Subcutaneous adipose tissue (tissue), 4 donors: ENCODE results near the gene PLVAP. TPM values are rescaled to one million over a fixed set of nuclear protein-coding genes. Genes with fewer than 3 reads are reported as not detected.

ENCODE experiments used
- total RNA-seq, 4 donors: library from RNA; depleted of rRNA; stranded (reverse); fragments of >200 nt; gene quantifications; one replicate each; pipeline ENCODE4 v1.1.0, GENCODE V29; 2016
- TF ChIP-seq, protein P1 (sequence below): fragments of 450-650 bp; IDR thresholded peaks from one replicate; pipeline ENCODE4 v1.5.1; 2016; ENCODE audit warnings: low read depth, mild to moderate bottlenecking, control low read depth, antibody characterized with exemption, moderate library complexity

The PLVAP gene
- total RNA-seq, 4 donors from 2014 or later = 22.6 to 220 (median 82.6) TPM

DNA sequence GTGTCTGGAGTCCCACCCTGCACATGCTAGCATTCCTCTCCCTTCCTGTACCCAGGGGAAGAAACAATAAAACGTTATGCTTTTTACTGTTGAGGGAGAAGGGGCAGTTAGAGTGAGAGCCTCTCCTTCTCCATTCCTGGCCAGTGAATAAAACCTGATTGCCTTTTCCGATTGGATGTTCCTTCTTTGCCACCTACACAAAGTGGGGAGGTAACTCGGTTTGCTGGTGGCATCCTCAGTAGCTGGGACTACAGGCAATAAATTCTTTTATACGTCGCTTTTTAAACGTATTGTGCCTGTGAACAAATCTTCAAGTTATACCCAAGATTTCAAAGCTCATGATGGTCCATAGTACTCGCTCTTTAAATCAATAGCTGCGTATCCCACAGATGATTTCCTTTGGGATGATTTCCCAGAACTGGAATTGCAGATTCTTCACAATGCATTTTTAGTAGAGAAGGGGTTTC, 42.0 kb upstream of the PLVAP start:
- TF ChIP-seq, protein P1, sequence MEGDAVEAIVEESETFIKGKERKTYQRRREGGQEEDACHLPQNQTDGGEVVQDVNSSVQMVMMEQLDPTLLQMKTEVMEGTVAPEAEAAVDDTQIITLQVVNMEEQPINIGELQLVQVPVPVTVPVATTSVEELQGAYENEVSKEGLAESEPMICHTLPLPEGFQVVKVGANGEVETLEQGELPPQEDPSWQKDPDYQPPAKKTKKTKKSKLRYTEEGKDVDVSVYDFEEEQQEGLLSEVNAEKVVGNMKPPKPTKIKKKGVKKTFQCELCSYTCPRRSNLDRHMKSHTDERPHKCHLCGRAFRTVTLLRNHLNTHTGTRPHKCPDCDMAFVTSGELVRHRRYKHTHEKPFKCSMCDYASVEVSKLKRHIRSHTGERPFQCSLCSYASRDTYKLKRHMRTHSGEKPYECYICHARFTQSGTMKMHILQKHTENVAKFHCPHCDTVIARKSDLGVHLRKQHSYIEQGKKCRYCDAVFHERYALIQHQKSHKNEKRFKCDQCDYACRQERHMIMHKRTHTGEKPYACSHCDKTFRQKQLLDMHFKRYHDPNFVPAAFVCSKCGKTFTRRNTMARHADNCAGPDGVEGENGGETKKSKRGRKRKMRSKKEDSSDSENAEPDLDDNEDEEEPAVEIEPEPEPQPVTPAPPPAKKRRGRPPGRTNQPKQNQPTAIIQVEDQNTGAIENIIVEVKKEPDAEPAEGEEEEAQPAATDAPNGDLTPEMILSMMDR = no peak

DNA sequence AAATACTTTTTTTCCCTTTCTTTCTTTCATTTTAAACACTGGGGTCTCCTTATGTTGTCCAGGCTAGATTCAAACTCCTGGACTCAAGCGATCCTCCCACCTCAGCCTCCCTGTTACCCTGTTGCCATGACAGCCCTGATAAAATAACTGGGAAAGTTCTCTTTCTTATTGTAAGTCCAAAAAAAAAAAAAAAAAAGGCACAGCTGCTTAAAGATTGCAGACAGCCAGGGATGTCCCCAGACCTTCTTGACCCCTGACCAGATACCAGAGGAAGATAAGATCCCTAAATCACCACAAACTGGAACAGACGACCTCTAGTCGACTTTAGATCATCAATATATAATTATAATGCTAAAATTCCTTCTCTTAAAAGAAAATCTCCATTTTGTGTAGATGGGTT, 41.6 kb upstream of the PLVAP start:
- TF ChIP-seq, protein P1 = no peak

DNA sequence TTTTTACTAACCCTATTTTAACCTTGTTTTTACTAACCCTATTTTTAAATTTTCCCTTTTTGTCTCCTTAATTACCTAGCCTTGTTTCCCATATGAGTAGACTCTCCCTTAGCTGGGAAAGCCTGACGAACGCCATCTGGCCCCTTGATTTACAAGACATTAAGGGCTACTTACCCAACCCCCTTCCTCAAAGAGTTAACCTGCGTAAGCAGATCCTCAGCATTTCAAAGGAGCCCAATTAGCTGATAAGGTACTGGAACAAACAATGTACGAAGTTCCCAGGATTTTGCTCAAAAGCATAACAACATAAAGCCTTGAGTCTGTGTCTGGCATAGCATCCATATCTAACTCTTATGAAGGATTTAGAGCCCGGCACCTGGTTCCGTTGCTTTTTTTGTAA, 38.0 kb upstream of the PLVAP start:
- TF ChIP-seq, protein P1 = no peak

DNA sequence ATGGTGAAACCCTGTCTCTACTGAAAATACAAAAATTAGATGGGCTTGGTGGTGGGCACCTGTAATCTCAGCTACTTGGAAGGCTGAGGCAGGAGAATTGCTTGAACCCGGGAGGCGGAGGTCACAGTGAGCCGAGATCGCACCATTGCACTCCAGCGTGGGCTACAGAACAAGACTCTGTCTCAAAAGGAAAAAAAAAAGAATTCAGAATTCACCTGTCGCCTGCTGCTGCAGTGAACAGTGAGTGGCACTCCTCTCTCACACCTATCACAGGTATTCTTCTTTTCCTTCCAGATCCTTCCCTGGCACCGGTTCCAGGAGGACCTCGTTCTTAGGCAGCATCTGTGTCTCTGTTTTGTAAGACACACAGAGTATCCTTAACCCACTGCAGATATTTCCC, 37.0 kb upstream of the PLVAP start:
- TF ChIP-seq, protein P1 = no peak

DNA sequence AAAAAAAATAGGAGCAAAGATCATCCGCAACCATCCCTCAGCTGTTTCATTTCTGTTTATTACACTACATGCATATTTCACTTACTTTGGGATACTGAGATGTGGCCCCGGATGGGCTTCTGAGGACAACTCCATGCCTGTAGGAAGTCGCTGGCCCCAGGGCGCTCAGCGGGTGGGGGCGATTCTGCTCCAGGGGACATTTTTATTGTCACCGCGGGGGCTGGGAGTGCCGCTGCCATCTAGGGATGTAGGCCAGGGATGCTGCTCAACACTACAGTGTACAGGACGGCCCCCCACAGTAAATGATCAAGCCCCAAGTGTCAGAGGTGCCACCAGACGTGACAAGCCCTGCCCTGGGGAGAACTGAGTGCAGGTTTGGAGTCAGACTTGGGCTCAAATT, 34.7 kb upstream of the PLVAP start:
- TF ChIP-seq, protein P1 = no peak

DNA sequence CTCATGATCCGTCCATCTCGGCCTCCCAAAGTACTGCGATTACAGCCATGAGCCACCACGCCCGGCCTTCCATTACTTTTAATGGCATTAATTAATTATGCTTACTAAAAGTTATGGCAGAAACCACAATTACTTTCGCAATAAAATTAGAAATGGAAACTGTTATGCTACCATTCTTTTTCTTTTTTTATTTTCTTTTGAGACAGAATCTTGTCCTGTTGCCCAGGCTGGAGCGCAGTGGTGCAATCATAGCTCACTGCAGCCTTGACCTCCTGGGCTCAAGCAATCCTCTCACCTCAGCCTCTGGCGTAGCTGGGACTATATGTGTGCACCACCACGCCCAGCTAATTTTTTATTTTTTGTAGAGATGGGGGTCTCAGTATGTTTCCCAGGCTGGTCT, 32.8 kb upstream of the PLVAP start:
- TF ChIP-seq, protein P1 = no peak

DNA sequence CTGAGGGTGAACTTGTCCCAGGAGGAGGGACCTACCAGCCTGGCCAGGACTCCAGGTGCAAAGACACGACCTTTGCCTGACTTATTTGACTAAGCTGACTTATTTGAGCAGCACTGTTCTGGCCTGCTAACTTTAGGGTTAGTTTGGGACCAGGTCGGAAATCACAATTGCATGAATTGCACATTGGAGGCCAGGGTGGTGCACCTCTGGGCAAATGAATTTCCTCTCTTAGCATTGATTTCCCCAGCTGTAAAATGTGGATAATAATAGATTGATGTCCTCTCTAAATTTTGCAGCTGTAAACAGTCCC, 29.7 kb upstream of the PLVAP start:
- TF ChIP-seq, protein P1 = no peak
